ENCODE measurements around the gene SFI1.
"Not testable (repeated sequence)": the region's sequence is repeated elsewhere in the genome, so short reads cannot be mapped to it uniquely, and the experiment has no call there.

GRCh38 chr22:31493355-31493754, 3.0 kb upstream of the SFI1 start:
- TF ChIP-seq, protein P1, sequence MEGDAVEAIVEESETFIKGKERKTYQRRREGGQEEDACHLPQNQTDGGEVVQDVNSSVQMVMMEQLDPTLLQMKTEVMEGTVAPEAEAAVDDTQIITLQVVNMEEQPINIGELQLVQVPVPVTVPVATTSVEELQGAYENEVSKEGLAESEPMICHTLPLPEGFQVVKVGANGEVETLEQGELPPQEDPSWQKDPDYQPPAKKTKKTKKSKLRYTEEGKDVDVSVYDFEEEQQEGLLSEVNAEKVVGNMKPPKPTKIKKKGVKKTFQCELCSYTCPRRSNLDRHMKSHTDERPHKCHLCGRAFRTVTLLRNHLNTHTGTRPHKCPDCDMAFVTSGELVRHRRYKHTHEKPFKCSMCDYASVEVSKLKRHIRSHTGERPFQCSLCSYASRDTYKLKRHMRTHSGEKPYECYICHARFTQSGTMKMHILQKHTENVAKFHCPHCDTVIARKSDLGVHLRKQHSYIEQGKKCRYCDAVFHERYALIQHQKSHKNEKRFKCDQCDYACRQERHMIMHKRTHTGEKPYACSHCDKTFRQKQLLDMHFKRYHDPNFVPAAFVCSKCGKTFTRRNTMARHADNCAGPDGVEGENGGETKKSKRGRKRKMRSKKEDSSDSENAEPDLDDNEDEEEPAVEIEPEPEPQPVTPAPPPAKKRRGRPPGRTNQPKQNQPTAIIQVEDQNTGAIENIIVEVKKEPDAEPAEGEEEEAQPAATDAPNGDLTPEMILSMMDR (conservative IDR thresholded peaks at IDR 0.05 in 1 of 2, IDR thresholded peaks at IDR 0.05 in 1 of 2; ENCODE audit: extremely low read depth in 1 of 2, insufficient read depth in 1 of 2, low read depth in 1 of 2, low read length in 2 of 2), result not testable (repeated sequence)
- not testable (repeated sequence) for TF ChIP-seq EZH2 (IDR thresholded peaks at IDR 0.05; ENCODE audit: borderline replicate concordance, low read length)

Measured in mammary epithelial cell (primary cell).